Raji (cell line): Measurements from ENCODE around the gene CLDN25.

Experiments
- POLR2A ChIP-seq: IDR thresholded peaks from 2 replicates; pipeline ENCODE4 v1.6.1; 2011; ENCODE audit warnings: low read depth, low read length, control low read depth; ENCODE audit not compliant: insufficient read depth

The CLDN25 gene

GRCh38 chr11:113779496-113779895 lies at the start of gene CLDN25:
CLDN25 (plus strand) TSS chr11:113779796; CDS start chr11:113779796, 0 bp downstream.
- TF ChIP-seq POLR2A = no peak

- no peak for TF ChIP-seq POLR2A
Observed at GRCh38 chr11:113730887-113731726, 48.5 kb upstream of the CLDN25 start.

GRCh38 chr11:113732092-113732491 lies 47.5 kb upstream of the CLDN25 start:
- TF ChIP-seq POLR2A = no peak

GRCh38 chr11:113736323-113736722 lies 43.3 kb upstream of the CLDN25 start:
- no peak for TF ChIP-seq POLR2A

GRCh38 chr11:113752932-113753331 lies 26.7 kb upstream of the CLDN25 start:
- no peak for TF ChIP-seq POLR2A

- TF ChIP-seq POLR2A = no peak
Observed at GRCh38 chr11:113760241-113760640, 19.4 kb upstream of the CLDN25 start.

- TF ChIP-seq POLR2A = no peak
Observed at GRCh38 chr11:113764527-113765219, 14.9 kb upstream of the CLDN25 start.

- TF ChIP-seq POLR2A = no peak
Observed at GRCh38 chr11:113771964-113772363, 7.6 kb upstream of the CLDN25 start.

- TF ChIP-seq POLR2A = no peak
Observed at GRCh38 chr11:113773092-113773415, 6.5 kb upstream of the CLDN25 start.

- peak; percentile 82 for TF ChIP-seq POLR2A
Observed at GRCh38 chr11:113773416-113774173, 6.0 kb upstream of the CLDN25 start, which contains the start of gene ZW10. ZW10 (minus strand) TSS chr11:113773692; CDS start chr11:113773666, 26 bp downstream.

GRCh38 chr11:113774174-113774503 lies 5.5 kb upstream of the CLDN25 start:
- TF ChIP-seq POLR2A = no peak

- no peak for TF ChIP-seq POLR2A
Observed at GRCh38 chr11:113778111-113778910, 1.3 kb upstream of the CLDN25 start.

- no peak for TF ChIP-seq POLR2A
Observed at GRCh38 chr11:113781682-113782081, 2.1 kb downstream of the CLDN25 start.

GRCh38 chr11:113782134-113782533 lies 2.5 kb downstream of the CLDN25 start:
- TF ChIP-seq POLR2A = no peak
